NCI-H510A (cell line): ENCODE measurements around the gene TUBGCP6.

ENCODE experiments used
- DNase-seq: peaks from one replicate; lab custom pipeline; 2025; lab: John Stamatoyannopoulos, UW

Gene TUBGCP6

GRCh38 chr22:50226063-50226874 lies 18.6 kb downstream of the TUBGCP6 start:
- no peak for DNase-seq

DNA sequence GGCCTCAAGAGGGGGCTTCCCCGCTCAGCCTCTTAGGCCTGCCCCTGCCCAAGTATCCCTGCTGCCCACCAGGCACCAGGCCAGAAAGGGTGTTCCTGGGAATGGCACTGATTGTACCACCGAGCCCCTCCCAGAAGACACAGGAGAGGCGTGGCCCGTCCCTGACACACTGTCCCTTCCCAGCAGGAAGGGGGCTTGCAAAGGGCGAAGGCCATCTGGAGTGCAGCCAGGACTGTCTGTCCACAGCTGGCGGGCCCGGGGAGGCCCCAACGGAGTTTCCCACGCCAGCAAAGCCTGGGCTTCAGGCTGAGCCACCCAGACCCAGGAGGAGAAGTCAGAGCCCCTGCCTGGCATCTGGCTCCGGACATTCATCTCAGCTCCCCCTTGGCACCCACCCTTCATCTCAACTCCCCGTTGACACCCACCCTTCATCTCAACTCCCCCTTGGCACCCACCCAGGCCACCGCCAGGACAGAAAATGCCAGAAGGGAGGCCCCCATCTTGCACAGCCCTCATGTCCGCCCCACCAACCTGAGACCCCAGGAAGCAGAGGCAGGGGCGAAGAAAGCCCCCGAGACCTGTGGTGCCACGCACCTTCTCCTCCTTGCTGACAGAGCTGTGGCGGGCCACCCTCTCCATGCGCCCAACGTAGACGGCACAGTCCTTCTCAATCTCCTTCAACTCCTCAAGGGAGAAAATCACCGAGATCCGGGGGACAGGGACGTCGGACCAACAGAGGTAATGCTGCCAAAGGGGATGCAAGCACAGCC lies 19.4 kb downstream of the TUBGCP6 start:
- DNase-seq: no peak

DNA sequence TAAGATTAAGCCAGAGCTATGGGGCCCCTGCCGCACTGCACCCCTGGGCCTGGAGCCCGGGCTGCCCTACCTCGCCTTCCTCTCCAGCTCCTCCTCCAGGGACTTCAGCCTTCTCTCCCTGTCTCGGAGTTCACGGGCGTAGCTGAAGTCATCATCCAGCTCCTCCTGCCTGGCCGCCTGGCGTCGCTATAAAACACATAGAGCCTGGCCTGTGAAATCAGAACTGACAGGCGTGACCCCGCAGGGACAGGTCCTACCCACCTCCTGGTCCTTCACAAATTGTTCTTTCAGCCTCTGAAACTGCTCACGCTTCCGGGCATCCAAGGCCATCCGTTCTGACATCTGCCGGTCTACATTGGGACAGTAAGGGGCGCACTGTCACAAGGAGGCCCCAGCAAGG lies 20.8 kb downstream of the TUBGCP6 start:
- DNase-seq: no peak

DNA sequence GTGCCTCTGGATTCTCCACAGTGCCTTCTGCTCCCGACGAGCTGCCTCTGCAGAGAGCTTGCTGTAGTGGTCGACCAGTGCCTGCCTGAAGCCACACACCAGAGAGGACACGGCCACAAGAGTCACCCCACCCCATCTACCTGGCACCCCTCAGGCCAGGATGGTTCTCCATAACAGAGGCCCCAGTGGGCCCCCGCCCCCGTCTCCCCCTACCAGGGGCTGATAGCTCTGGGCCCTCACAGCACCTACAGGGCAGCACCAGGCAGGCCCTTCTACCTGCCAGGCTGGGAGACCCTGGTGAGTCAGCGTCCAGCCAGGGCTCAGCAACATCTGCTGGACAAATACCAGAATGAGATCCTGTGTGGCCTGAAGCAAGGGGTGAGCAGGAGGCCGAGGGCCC lies 22.3 kb downstream of the TUBGCP6 start:
- no peak for DNase-seq

DNA sequence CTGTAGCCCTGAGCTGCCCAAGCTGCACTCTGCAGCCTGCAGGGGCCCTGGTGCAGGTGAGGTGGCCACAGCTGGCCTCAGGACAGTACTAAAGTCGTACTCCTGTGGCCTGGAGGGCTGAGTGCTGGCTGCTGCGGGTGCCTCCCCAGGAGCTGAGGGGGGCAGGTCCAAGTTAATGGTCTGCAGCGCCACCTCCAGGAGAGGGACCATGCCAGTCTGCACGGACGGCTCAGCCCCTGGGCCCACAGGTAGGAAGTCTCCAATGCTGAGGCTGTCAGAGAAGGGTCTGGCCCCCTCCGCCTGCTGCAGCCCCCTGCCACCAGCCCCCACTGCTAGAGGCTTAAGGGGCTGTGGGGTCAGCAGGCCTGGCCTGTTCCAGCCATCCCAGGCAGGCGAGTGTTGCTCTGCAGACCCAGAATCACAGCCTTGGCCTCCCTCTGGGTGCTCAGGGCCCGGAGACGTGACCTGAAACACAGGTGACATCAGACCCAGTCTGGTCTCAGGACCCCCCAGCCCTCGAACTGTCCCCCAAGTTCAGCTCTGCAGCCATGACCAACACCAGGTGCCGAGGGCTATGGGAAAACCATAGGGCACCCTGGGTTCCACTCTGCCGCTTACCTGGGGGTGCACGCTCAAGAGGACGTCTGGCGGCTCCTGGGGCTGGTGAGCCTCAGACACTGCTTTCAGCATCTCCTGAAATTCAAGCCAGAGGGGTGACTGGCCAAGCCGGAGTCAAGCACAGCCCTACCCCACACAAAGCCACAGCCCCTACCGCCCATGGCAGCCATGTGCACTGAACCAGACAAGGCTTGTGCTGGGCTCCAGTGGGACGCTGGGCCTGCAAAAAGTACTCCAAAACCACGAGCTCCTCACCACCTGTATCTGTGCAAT lies 23.2 kb downstream of the TUBGCP6 start:
- no peak for DNase-seq

- DNase-seq: no peak
Measured at GRCh38 chr22:50220603-50221409, 24.0 kb downstream of the TUBGCP6 start.

GRCh38 chr22:50219800-50220602 lies 24.8 kb downstream of the TUBGCP6 start:
- no peak for DNase-seq

DNA sequence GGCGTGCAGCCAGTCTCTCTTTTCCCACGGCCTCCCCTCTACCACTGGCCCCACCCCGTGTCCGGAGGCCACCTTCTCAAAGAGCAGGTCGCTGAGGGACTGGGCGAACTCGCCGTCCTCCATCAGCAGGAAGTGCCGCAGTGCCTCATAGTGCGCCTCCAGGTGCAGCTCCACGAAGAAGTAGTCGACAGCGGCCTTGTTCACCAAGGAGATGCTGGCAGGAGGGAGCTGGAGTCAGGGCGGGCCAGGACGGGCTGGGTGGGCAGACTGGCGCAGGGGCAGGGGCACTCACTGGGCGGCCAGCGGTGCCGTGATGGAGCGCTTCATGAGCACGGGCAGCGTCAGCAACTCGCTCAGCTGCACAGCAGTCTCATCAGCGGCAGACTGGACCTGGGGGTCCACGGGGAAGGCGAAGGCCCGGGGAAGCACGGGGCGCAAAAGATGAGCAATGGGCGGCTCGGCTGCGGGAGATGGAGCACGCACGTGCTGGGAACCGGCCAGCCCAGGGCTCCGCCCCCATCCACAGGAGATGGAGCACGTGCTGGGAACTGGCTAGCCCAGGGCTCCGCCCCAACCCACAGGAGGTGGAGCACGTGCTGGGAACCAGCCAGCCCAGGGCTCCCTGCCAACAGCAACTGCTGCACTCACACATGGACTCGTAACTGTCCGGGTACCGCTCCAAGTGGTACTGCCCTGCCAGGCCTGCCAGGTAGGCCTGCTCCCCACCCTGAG lies 25.7 kb downstream of the TUBGCP6 start:
- DNase-seq: no peak

DNA sequence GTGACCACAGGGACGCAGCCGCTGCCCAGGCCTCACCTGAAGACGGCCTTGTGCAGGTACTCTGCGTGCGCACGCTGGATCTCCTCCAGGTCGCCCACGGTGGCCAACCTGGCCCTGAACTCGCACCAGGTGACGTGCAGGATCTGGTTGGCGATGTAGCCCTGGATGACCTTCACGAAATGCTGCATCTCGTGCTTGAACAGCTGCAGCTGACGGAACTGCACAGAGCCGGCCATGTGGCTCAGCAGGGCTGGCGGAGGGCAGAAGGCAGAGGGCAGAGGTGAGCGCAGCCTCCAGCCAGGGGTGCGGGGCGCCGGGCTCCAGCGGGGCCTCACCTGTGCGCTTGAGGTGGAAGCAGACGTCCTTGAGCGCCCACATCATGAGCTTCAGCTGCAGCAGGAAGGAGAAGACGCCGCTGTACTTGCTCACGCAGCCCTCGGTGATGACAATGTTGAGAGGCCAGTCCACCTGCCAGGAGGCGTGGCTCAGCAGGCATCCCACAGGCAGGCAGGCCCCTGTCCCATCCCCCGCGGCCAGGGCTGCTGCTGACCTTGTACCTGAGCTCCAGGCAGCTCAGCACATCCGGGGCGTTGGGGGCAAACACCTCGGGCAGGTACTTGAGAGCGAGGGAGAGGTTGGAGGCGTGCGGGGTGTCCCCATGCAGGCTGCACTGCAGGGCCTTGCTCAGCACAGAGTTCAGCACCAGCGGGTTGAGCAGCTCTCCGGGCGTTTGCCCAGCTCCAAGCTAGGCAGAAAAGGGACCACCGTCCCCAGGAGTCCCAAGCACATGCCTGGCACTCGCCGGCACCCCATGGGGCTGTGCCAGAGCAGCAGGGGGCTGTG lies 26.4 kb downstream of the TUBGCP6 start:
- DNase-seq: peak; percentile 51

GRCh38 chr22:50217543-50218152 lies 27.2 kb downstream of the TUBGCP6 start:
- no peak for DNase-seq

DNA sequence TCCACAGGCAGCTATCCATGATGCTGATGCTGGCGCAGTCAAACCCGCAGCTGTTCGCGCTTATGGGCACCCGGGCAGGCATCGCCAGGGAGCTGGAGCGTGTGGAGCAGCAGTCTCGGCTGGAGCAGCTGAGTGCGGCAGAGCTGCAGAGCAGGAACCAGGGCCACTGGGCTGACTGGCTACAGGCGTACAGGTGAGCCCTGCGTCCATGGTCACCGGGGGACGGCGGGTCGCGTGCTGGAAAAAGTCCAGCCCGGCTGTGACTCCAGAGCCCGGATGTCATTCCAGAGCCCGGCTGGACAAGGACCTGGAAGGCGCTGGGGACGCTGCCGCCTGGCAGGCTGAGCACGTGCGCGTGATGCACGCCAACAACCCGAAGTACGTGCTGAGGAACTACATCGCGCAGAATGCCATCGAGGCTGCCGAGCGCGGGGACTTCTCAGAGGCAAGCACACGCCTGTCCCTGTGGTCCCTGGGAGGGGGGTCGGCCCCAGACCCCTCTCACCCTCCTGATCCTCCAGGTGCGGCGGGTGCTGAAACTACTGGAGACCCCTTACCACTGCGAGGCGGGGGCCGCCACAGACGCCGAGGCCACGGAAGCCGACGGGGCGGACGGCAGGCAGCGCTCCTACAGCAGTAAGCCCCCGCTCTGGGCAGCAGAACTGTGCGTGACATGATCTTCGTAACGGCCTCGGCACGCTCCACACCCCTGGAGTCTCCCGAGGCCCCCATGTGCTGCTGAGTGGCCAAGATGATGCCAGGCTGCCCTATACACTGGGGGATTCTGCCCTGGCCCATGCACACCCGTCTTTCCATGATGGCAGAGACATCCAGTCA lies 27.9 kb downstream of the TUBGCP6 start:
- DNase-seq: no peak

GRCh38 chr22:50216055-50216683 lies 28.7 kb downstream of the TUBGCP6 start:
- DNase-seq: no peak

DNA sequence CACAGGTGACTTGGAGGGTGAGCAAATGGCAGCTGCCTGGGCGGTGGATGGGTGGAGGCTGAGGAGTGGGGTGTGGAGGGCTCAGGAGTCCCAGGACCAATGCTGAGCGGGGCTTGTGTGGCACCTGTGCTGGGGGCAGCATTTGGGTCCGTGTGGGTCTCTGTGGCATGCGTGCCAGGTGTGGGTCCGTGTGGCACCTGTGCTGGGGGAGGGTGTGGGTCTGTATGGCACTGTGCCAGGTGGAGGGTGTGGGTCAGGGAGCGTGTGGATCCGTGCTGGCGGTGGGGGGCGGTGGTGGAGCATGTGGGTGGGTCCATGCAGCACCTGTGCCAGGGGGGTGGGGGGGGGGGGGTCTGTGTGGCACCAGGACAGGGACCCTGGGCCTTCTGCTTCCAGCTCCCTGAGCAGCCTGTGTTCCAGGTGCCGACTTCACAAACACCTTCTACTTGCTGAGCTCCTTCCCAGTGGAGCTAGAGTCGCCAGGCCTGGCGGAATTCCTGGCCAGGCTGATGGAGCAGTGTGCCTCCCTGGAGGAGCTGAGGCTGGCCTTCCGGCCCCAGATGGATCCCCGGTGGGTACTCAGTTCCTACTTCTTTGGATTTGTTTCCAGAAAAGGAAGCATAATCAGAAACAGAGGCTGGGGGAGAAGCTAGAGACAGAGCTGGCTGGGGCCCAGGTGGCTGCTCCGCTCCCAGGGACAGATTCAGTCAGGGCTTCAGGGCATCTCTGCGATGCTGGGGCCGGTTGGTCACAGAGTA lies 29.3 kb downstream of the TUBGCP6 start:
- DNase-seq: no peak

- DNase-seq: no peak
Measured at GRCh38 chr22:50213263-50213662, 31.6 kb downstream of the TUBGCP6 start.

- no peak for DNase-seq
Measured at GRCh38 chr22:50211147-50211546, 33.7 kb downstream of the TUBGCP6 start.

GRCh38 chr22:50210378-50211139 lies 34.3 kb downstream of the TUBGCP6 start:
- DNase-seq: no peak
